CD4-positive, alpha-beta T cell (primary cell): Measurements from ENCODE around the gene OGFOD1. TPM values are rescaled to one million over a fixed set of nuclear protein-coding genes. Genes with fewer than 3 reads are reported as not detected.

Experiments
- ATAC-seq: fragments of 200-7000 bp; cut with Tn5 transposase; one replicate; pipeline ENCODE4 v1.10.0; 2022; ENCODE audit warnings: mild to moderate bottlenecking; ENCODE audit not compliant: poor library complexity
- CTCF ChIA-PET: fragments of 350-600 bp; sonication (Branson Sonifier 250); formaldehyde crosslinking; loops from one replicate; lab custom pipeline; 2021; ENCODE audit warnings: antibody characterized with exemption, inconsistent platforms; lab: Charles Lee
- POLR2A ChIA-PET: fragments of 350-600 bp; sonication (Branson Sonifier 250); formaldehyde crosslinking; loops from one replicate; lab custom pipeline; 2021; ENCODE audit warnings: antibody characterized with exemption, inconsistent platforms; lab: Charles Lee
- DNase-seq, 14 experiments: peaks; one replicate each; pipeline ENCODE4 v3.0.0-alpha.2; 2013 to 2020; ENCODE audit warnings: mixed read lengths in 2 of 14
- H3K27ac ChIP-seq, 2 donors: one replicate each; pipeline versions ENCODE4 v1.5.1 to v1.7.0; 2013; ENCODE audit warnings: low read length in 2 of 2, low read depth in 1 of 2, mild to moderate bottlenecking in 1 of 2
- H3K27me3 ChIP-seq, 2 experiments: 1 replicate in 1 of 2; 2 replicates in 1 of 2; pipeline versions ENCODE4 v1.6.1 to v1.7.0; 2013; ENCODE audit warnings: low read length in 2 of 2, control low read depth in 1 of 2, mild to moderate bottlenecking in 1 of 2, moderate library complexity in 1 of 2; ENCODE audit not compliant: insufficient read depth in 2 of 2, control insufficient read depth in 1 of 2
- H3K36me3 ChIP-seq: one replicate; pipeline ENCODE4 v1.6.1; 2013; ENCODE audit warnings: low read length, control low read depth; ENCODE audit not compliant: insufficient read depth
- H3K4me1 ChIP-seq: one replicate; pipeline ENCODE4 v1.6.1; 2013; ENCODE audit warnings: low read length, control low read depth; ENCODE audit not compliant: insufficient read depth
- H3K4me3 ChIP-seq: one replicate; pipeline ENCODE4 v1.5.1; 2013; ENCODE audit warnings: mild to moderate bottlenecking, low read length, moderate library complexity
- H3K9me3 ChIP-seq, 2 experiments: 1 replicate in 1 of 2; 2 replicates in 1 of 2; pipeline versions ENCODE4 v1.6.1 to v1.7.0; 2013; ENCODE audit warnings: low read length in 2 of 2, mild to moderate bottlenecking in 2 of 2, control low read depth in 1 of 2, moderate library complexity in 1 of 2; ENCODE audit not compliant: control insufficient read depth in 1 of 2, insufficient read depth in 1 of 2
- H3K27ac Mint-ChIP-seq: one replicate; pipeline ENCODE4 v1.8.0; 2020; ENCODE audit warnings: mixed read lengths
- H3K27me3 Mint-ChIP-seq: one replicate; pipeline ENCODE4 v1.8.0; 2021; ENCODE audit warnings: mixed read lengths
- H3K36me3 Mint-ChIP-seq: one replicate; pipeline ENCODE4 v1.8.0; 2021; ENCODE audit warnings: low read depth, mixed read lengths
- H3K4me1 Mint-ChIP-seq: one replicate; pipeline ENCODE4 v1.8.0; 2021; ENCODE audit warnings: low read depth, mixed read lengths
- H3K4me3 Mint-ChIP-seq: one replicate; pipeline ENCODE4 v1.8.0; 2020; ENCODE audit warnings: mild to moderate bottlenecking, mixed read lengths
- H3K9me3 Mint-ChIP-seq: one replicate; pipeline ENCODE4 v1.8.0; 2020; ENCODE audit warnings: mixed read lengths
- CTCF ChIP-seq: fragments of 200-600 bp; IDR thresholded peaks from one replicate; pipeline ENCODE4 v1.8.0; 2022; ENCODE audit warnings: antibody characterized with exemption, mild to moderate bottlenecking
- intact Hi-C, 2 experiments: fragments of 100-400 bp; cut with DNase I in 1 of 2; cut with micrococcal nuclease in 1 of 2; formaldehyde crosslinking; loops; one replicate each; pipeline versions ENCODE4 v1.15.1 to v1.9.0; 2023 to 2025; cut with DNase I, micrococcal nuclease
- total RNA-seq, 174 experiments: library from RNA in 2 of 174; stranded (reverse) in 2 of 174; gene quantifications; one replicate each; pipeline ENCODE4 v1.2.3 and lab custom pipeline; 2021 to 2026

The OGFOD1 gene
- total RNA-seq, 2 experiments from 2014 or later = 14.6 to 14.8 TPM

GRCh38 chr16:56505181-56505580 is 53.8 kb downstream of the OGFOD1 start:
- no peak for DNase-seq
- intact Hi-C loops = no loop called here
- Mint-ChIP-seq H3K36me3 (peaks cover 100% of the 10 kb centered on the region), H3K27me3 (no peaks in the 10 kb centered on the region), H3K4me1 (no peaks in the 10 kb centered on the region), H3K27ac (no peak overlapping the region), H3K4me3 (no peak overlapping the region), H3K9me3 (no peaks in the 10 kb centered on the region)
- Histone ChIP-seq H3K9me3 (no peaks in the 10 kb centered on the region), H3K4me3 (no peak overlapping the region), H3K27me3 (no peaks in the 10 kb centered on the region), H3K4me1 (no peaks in the 10 kb centered on the region), H3K36me3 (peaks cover 81% of the 10 kb centered on the region), H3K27ac (no peak overlapping the region)
- POLR2A ChIA-PET = interaction anchor here (1.5 kb wide), 1 partner anchor 14 kb away, joined by 4 read pairs; the partner anchor contains the start of gene BBS2
- CTCF ChIA-PET = no interaction called here
- ATAC-seq = no peak
- TF ChIP-seq CTCF = no peak

DNA sequence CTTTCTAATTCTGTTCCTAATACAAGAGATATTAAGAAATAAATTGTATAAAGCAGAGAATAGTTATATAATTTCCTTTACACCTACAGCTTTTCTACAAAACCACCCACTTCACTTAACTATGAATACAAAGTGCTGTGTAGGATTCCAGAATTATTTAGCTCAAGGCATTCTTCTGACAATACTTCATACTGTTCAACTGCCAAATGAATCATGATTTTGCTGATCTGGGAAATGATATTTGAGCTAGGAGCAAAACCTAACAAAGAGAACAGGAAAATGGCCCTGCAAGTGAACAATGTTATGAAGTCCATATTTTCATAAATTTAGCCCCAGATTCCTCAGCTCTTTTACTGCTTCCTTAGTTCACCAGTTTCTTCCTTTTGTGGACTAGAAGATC is 55.6 kb downstream of the OGFOD1 start:
- intact Hi-C loops = no loop called here
- POLR2A ChIA-PET = no interaction called here

DNA sequence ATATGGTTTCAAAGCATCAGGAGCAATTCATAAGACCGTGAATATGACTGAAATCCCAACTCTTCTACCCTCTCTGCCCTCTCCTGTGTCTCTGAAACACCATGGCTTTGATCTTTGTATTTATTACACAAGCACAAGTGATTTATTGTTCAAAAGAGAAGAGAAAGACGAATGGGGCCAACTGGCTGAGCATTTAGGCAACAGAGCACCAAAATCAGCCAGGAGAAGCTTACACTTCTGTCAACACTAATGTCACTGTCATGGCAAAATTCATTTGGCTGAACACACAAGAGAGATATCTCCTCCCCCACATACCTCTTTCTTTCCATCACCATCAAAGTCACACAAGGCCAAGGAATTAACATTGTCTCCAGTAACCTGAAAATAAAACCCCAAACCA is 59.2 kb downstream of the OGFOD1 start:
- TF ChIP-seq CTCF = no peak
- intact Hi-C loops = no loop called here
- Histone ChIP-seq H3K4me1 (no peaks in the 10 kb centered on the region), H3K27ac (no peak overlapping the region), H3K36me3 (peaks cover 61% of the 10 kb centered on the region), H3K9me3 (no peaks in the 10 kb centered on the region), H3K4me3 (no peak overlapping the region), H3K27me3 (no peaks in the 10 kb centered on the region)
- H3K9me3 Mint-ChIP-seq = no peaks in the 10 kb centered on the region
- H3K27me3 Mint-ChIP-seq = no peaks in the 10 kb centered on the region
- H3K4me1 Mint-ChIP-seq = peaks cover 25% of the 10 kb centered on the region
- H3K4me3 Mint-ChIP-seq = no peak overlapping the region
- no peak overlapping the region for H3K27ac Mint-ChIP-seq
- POLR2A ChIA-PET = no interaction called here
- ATAC-seq = no peak
- peaks cover 86% of the 10 kb centered on the region for H3K36me3 Mint-ChIP-seq
- no peak for DNase-seq
- CTCF ChIA-PET = no interaction called here

More for the DNA sequence above, 55.6 kb downstream of the OGFOD1 start:
- Histone ChIP-seq H3K27ac (no peak overlapping the region), H3K4me1 (no peaks in the 10 kb centered on the region), H3K9me3 (no peaks in the 10 kb centered on the region), H3K27me3 (no peaks in the 10 kb centered on the region), H3K4me3 (no peak overlapping the region), H3K36me3 (peaks cover 79% of the 10 kb centered on the region)
- H3K27ac Mint-ChIP-seq = no peak overlapping the region
- CTCF ChIA-PET = interaction anchor here (0.9 to 1.1 kb wide), 3 partner anchors 10 to 195 kb away, joined by 3 to 4 read pairs (median 3); no protein-coding TSS in a partner anchor
- peaks cover 100% of the 10 kb centered on the region for H3K36me3 Mint-ChIP-seq
- no peak for ATAC-seq
- H3K27me3 Mint-ChIP-seq = no peaks in the 10 kb centered on the region
- TF ChIP-seq CTCF = no peak
- no peaks in the 10 kb centered on the region for H3K9me3 Mint-ChIP-seq
- no peaks in the 10 kb centered on the region for H3K4me1 Mint-ChIP-seq
- no peak overlapping the region for H3K4me3 Mint-ChIP-seq
- DNase-seq = no peak
